NB4 (cell line): ENCODE data around the gene RBMS3.

Source experiments
- DNase-seq: peaks from one replicate; pipeline ENCODE4 v3.0.0; 2010; ENCODE audit warnings: low read depth
- H3K4me3 ChIP-seq: one replicate; pipeline ENCODE4 v1.5.1; 2011; ENCODE audit warnings: mild to moderate bottlenecking, low read depth, low read length, moderate library complexity
- MYC ChIP-seq: IDR thresholded peaks from 2 replicates; pipeline ENCODE4 v1.6.1; 2011; ENCODE audit warnings: low read depth, low read length
- POLR2A ChIP-seq: IDR thresholded peaks from 2 replicates; pipeline ENCODE4 v1.6.1; 2011; ENCODE audit warnings: mild to moderate bottlenecking; ENCODE audit not compliant: insufficient read length; ENCODE audit errors: extremely low read depth
- TF ChIP-seq, protein P1 (sequence below): IDR thresholded peaks from 2 replicates; pipeline ENCODE4 v1.6.1; 2011; ENCODE audit warnings: low read depth, low read length
- TF ChIP-seq, protein P2 (sequence below): IDR thresholded peaks from one replicate; pipeline ENCODE4 v1.5.1; 2012; ENCODE audit warnings: low read depth, low read length

RBMS3 gene

DNA sequence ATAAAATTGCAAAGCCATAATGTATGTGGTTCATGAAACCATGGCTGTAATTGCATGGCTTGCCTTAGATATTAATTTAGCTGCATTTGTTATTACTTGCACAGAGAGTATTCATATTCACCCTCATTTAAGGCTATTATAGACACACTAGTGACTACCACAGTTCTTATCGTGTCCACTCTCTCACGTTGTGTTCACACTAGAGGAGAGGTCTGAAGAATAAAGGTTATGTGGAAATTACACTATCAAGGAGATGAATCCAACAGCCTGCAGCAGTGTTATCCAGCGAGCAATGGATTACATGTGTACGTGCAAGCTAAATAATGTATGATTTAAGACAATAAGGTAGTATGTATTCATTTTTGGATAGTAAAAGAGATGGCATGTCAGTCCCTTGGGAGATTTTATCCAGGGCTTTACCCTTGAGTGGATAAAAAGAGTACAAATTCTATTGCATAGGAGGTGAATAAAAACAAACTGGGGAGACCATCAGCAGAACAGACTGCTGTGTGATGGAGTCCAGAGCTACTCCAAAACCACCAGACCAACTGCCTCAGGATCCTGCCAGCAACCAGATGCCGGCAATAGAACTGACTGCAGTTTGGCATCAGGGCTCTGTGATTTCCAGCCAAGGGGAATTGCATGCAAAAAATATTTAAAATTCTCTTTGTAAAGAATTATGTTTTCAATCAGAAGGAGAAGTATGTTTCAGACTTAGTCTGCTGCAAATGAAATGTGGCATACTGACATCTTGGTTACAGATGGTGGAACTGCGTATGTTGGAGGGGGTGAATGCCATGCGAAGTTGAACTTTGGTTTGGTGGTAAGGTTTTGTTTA, 146.6 kb downstream of the RBMS3 start:
- DNase-seq, result no peak
- no peak overlapping the region for H3K4me3 ChIP-seq
- TF ChIP-seq MYC (no peak), POLR2A (no peak)
- TF ChIP-seq, protein P1, sequence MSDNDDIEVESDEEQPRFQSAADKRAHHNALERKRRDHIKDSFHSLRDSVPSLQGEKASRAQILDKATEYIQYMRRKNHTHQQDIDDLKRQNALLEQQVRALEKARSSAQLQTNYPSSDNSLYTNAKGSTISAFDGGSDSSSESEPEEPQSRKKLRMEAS, result no peak
- TF ChIP-seq, protein P2, sequence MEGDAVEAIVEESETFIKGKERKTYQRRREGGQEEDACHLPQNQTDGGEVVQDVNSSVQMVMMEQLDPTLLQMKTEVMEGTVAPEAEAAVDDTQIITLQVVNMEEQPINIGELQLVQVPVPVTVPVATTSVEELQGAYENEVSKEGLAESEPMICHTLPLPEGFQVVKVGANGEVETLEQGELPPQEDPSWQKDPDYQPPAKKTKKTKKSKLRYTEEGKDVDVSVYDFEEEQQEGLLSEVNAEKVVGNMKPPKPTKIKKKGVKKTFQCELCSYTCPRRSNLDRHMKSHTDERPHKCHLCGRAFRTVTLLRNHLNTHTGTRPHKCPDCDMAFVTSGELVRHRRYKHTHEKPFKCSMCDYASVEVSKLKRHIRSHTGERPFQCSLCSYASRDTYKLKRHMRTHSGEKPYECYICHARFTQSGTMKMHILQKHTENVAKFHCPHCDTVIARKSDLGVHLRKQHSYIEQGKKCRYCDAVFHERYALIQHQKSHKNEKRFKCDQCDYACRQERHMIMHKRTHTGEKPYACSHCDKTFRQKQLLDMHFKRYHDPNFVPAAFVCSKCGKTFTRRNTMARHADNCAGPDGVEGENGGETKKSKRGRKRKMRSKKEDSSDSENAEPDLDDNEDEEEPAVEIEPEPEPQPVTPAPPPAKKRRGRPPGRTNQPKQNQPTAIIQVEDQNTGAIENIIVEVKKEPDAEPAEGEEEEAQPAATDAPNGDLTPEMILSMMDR, result no peak

DNA sequence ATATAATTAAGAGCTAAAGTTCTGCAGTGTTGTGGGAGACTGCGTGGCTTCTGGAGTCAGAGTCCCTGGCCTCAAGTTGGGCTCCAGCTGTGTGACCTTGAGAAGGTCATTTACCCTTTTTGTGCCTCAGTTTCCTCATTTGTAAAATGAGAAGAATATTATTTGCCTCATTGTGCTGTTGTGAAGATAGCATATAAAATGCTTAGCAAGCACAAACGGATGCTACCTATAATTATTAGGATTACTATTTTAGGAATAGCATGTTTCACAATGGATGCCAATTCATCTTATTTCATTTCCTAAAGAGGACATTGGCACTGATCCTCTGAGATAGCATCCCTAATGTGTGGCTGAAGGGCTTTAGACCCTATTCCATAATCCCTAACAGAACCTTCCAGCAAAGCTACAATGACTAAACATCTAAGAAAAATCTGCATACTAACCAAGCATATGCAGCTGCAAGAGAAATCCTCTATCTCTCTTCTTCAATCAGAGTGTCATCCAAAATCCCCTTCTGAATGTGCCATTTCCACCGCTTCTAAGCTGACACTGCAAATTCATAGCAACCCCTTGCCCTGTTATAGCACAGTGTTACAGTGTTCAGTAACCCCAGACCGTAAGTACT, 148.3 kb downstream of the RBMS3 start:
- DNase-seq, result no peak
- TF ChIP-seq, protein P2, result no peak
- no peak for TF ChIP-seq POLR2A
- TF ChIP-seq MYC, result no peak
- TF ChIP-seq, protein P1, result no peak
- H3K4me3 ChIP-seq, result no peak overlapping the region

DNA sequence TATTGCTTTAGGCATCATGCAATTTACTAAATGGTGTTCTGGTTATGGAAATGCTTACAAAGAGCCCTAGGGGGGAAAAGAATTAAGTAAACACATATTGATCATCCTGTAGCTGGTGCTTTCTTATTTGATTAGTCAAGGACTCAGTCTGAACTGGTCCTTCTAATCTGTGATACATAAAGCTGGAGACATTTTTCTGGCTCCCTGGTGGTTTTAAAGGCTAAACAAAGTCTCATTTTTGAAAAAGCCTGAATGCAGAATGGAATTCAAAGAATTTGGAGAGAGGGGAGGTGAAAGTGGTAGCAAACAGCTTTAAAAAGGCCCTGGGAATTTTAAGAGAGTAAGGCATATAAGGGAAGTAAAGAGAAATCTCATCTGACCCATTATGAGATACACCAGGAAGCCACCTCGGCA, 149.7 kb downstream of the RBMS3 start:
- DNase-seq, result no peak
- TF ChIP-seq POLR2A, result no peak
- TF ChIP-seq, protein P1, result no peak
- TF ChIP-seq MYC, result no peak
- TF ChIP-seq, protein P2, result no peak
- no peak overlapping the region for H3K4me3 ChIP-seq

DNA sequence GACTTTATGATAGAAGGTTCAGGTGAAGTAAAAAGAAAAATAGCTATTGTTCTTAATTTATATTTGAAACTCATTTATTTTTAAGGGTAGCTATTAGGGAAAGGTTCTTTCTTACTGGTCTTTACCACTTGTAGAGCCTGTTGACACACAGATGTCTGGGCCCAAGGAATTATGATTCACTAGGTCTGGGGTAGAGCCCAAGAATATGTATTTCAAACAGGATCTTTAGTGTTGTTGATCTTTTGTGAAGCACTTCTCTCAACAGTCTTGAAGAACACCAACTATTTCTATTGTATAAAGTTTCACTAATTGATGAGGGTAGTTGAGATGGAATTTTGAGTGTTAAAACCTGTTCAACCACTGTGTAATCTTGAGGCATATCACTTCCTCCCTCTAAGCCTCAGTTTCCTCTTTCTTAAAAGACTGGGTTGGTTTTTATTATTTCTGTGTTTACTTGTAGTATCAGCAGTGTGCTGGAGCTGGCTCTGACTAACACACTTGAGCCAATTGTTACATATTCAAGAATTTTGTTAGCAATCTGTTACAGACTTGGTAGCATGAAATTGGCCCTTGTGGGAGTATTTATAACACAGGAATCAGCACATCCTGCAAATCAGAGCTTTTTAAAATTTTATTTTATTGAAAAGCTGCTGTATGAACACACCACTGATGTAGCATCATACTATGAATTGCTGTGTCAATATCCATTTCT, 155.9 kb downstream of the RBMS3 start:
- H3K4me3 ChIP-seq, result no peak overlapping the region
- no peak for DNase-seq
- no peak for TF ChIP-seq POLR2A
- TF ChIP-seq MYC, result no peak
- TF ChIP-seq, protein P2, result no peak
- TF ChIP-seq, protein P1, result no peak

DNA sequence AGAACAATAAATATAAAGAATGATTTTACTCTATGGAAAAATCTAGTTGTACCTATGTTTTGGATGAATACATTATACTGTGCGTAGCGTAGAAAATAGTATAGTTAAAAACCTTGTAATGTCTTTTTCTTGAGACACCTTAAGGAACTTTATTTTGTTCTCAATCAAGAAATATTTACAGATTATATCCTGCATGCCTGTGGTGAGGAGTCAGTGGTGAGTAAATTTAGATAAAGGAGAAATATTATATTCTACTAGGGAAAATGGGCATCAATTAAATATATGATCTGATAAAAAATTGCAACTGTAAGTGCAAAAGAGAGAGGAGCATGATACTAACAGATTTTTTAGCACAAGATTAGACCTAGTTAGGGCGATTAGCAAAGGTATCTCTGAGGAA, 157.7 kb downstream of the RBMS3 start:
- TF ChIP-seq MYC (no peak), POLR2A (no peak)
- TF ChIP-seq, protein P1, result no peak
- TF ChIP-seq, protein P2, result no peak
- no peak overlapping the region for H3K4me3 ChIP-seq
- no peak for DNase-seq
